ENCODE data around the gene DNMT3A. TPM values are rescaled to one million over a fixed set of nuclear protein-coding genes. Genes with fewer than 3 reads are reported as not detected.

The DNMT3A gene
- total and polyA plus RNA-seq, 8 donors = 3.4 to 47.4 (median 15.8) TPM

DNA sequence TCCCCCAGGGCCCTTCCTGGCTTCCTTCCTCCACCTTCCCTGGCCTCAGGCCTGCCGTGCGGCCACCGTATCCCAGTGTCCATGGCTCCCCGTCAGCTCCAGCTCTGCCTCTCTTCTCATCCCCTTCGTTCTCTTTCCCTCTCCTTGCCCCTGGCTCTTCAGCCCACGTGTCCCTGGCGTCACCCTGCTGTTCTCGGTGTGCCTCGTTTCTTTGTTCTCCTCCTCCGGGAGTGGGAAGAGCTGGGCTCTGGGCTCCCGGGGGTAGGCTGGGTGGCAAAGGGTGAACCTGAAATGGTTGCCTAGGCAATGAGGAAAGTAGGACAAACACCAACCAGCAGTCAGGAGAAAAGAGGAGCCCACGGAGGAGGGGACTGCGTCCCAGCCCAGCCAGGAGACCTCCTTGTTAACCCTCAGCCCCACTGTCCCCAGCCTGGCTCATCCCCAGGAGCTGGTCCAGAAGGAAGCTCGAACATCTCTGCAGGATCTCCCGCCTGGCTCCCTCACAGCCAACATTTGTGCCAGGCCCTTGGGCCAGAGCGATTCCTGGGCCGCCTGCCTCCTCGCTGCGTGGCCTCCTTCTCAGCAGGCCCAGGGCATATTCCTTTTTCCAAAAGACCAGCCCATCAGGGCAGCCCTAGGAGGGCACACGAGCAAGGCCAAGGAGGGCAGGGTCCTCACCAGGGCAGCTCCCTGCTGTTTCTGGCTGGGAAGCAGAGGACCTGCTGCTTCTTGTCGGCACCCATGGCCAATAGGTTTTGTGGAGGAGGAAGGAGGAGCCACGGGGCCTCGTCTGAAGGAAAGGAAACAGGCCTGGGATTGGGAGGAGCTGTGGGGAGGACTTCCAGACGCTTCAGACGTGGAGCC lies 30.9 kb upstream of the DNMT3A start:
- Histone ChIP-seq H3K36me3 (no peaks in the 10 kb centered on the region), H3K27ac (peak overlapping the region in 4 of 5 donors; percentile 37 to 58 (median 46)), H3K4me1 (peaks cover 16 to 30% (median 25%) of the 10 kb centered on the region in 4 donors), H3K4me3 (no peak overlapping the region), H3K9me3 (no peaks in the 10 kb centered on the region), H3K27me3 (no peaks in the 10 kb centered on the region)
- TF ChIP-seq, protein P1, sequence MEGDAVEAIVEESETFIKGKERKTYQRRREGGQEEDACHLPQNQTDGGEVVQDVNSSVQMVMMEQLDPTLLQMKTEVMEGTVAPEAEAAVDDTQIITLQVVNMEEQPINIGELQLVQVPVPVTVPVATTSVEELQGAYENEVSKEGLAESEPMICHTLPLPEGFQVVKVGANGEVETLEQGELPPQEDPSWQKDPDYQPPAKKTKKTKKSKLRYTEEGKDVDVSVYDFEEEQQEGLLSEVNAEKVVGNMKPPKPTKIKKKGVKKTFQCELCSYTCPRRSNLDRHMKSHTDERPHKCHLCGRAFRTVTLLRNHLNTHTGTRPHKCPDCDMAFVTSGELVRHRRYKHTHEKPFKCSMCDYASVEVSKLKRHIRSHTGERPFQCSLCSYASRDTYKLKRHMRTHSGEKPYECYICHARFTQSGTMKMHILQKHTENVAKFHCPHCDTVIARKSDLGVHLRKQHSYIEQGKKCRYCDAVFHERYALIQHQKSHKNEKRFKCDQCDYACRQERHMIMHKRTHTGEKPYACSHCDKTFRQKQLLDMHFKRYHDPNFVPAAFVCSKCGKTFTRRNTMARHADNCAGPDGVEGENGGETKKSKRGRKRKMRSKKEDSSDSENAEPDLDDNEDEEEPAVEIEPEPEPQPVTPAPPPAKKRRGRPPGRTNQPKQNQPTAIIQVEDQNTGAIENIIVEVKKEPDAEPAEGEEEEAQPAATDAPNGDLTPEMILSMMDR (IDR thresholded peaks at IDR 0.05) = no peak
- TF ChIP-seq POLR2A (IDR thresholded peaks at IDR 0.05) (no peak), EP300 (IDR thresholded peaks at IDR 0.05) (no peak), POLR2AphosphoS5 (IDR thresholded peaks at IDR 0.05) (no peak)
- WGBS, 5 donors = 78 to 85% (median 83%) methylated on average over 22 to 25 of the region's 25 CpGs
- DNase-seq = peak in 1 of 2 donors; percentile 24
- intact Hi-C loops (cut with DNase I; ENCODE audit: low total_unique reads) = loop anchor here (10.0 kb wide), 1 partner anchor 152 kb away; no protein-coding TSS in a partner anchor

DNA sequence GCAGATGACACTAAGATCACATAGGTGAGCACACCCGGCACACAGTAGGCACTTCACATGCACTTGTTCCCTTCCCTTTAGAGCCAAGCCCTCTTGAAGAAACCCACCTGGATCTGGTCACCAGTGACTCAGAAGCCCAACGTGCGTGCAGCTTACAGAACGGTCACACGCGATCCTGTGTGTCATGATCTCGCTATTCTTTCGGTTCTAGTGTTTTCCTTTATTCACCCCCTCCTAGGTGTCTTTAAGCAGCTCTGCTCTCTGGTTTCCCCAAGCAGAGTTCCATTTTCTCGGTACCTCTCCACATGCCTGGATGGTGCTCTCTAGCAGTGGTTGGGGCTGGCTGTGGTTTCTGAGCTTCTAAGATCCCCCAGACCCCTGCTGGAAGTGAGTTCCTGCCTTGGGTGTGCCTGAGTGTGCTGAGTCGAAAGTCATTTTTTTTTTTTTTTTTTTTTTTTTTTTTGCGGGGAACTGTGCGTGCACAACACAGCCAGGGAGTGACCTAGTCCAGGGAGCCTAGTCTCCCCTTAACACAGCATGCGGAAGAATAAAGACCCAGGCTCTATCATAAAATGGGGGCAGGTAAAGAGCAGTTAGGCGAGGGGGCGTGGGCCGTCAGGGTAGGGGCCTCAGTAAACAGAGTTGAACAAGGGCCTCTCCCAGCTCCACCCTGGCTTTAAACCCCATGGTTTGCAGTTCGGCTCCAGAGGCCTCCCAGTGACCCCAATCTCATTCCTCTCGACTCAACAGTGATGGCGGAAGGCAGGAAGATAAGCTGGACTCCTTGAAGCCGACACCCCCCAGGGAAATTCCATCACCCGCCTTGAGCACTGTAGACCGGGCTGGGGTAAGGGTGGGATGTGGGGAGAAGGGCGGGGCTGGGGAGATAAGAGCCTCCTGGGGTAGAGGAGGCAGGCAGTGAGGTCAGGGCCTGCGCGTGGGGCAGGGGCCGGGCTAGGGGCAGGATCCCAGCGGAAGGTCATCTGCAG lies 29.8 kb upstream of the DNMT3A start:
- TF ChIP-seq POLR2AphosphoS5 (IDR thresholded peaks at IDR 0.05) (no peak), POLR2A (IDR thresholded peaks at IDR 0.05) (no peak), EP300 (IDR thresholded peaks at IDR 0.05) (no peak)
- TF ChIP-seq, protein P1 (IDR thresholded peaks at IDR 0.05) = no peak
- Histone ChIP-seq H3K4me3 (no peak overlapping the region), H3K36me3 (no peaks in the 10 kb centered on the region), H3K4me1 (peaks cover 5 to 19% (median 15%) of the 10 kb centered on the region in 4 donors), H3K27ac (no peak overlapping the region), H3K27me3 (no peaks in the 10 kb centered on the region), H3K9me3 (no peaks in the 10 kb centered on the region)
- DNase-seq = peak; percentile 17 to 67
- 75 to 86% (median 79%) methylated on average over 26 to 27 of the region's 27 CpGs for WGBS, 5 donors
- intact Hi-C loops (cut with DNase I; ENCODE audit: low total_unique reads) = loop anchor here (10.0 kb wide), 1 partner anchor 153 kb away; no protein-coding TSS in a partner anchor

DNA sequence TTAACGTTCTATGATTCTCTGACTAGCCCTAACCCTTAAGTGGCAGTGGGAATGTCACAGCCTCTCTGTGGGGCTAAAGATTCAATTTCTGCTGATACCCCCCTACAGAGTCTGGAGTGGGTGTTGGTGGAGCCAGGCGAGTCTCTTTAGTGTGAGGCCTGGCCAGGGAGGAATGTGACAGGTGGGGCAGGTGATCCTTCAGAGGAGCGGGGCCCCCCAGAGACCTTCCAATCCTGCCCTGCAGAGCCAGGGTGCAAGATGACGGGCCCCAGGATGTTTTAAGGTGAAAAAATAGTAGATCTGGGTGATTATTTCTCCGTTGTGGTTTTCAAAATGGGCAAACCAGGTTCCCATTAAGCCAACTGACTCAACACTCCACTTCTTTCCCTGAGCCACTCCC lies 28.2 kb upstream of the DNMT3A start:
- no peak for TF ChIP-seq EP300 (IDR thresholded peaks at IDR 0.05)
- Histone ChIP-seq H3K27me3 (no peaks in the 10 kb centered on the region), H3K4me1 (peaks cover 0 to 13% (median 10%) of the 10 kb centered on the region in 4 donors), H3K36me3 (no peaks in the 10 kb centered on the region), H3K4me3 (no peak overlapping the region), H3K9me3 (no peaks in the 10 kb centered on the region), H3K27ac (no peak overlapping the region)
- DNase-seq = peak in 1 of 2 donors; percentile 16
- intact Hi-C loops (cut with DNase I; ENCODE audit: low total_unique reads) = loop anchor here (10.0 kb wide), 1 partner anchor 155 kb away; no protein-coding TSS in a partner anchor
- WGBS, 5 donors = 78 to 89% (median 80%) methylated on average over 5 of the region's 5 CpGs

DNA sequence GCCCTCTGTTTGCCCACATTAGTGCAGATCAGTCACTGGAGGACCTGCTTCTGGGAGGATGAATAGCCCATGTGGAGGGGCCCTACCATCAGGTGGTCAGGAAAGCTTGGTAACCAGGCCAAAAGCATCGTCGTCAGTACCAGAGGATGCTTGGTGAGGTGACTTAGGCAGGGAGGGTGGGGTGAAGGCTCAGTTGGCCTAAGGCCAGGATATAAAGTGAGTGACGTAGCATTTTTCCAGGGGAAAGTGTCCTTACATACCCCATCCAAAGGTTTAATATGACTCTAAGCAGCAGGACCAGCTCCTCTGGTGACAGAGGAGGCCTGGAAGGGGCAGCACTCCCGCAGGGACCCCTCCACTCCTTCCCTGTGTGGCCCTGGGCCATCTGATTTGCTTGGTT lies 27.7 kb upstream of the DNMT3A start:
- Histone ChIP-seq H3K4me3 (no peak overlapping the region), H3K4me1 (peaks cover 0 to 13% (median 10%) of the 10 kb centered on the region in 4 donors), H3K9me3 (no peaks in the 10 kb centered on the region), H3K27me3 (no peaks in the 10 kb centered on the region), H3K27ac (no peak overlapping the region), H3K36me3 (no peaks in the 10 kb centered on the region)
- WGBS, 5 donors = 67 to 76% (median 74%) methylated on average over 4 of the region's 4 CpGs
- TF ChIP-seq POLR2A (IDR thresholded peaks at IDR 0.05) (no peak), EP300 (IDR thresholded peaks at IDR 0.05) (no peak), POLR2AphosphoS5 (IDR thresholded peaks at IDR 0.05) (no peak)
- TF ChIP-seq, protein P1 (IDR thresholded peaks at IDR 0.05) = no peak
- intact Hi-C loops (cut with DNase I; ENCODE audit: low total_unique reads) = no loop called here
- peak in 1 of 2 donors; percentile 4 for DNase-seq

Measured in stomach (tissue), 9 donors.